Breast epithelium (tissue), 3 donors: ENCODE measurements around the gene MRPS23.

Experiments
- CTCF ChIP-seq, 3 donors: fragments of 450-650 bp; IDR thresholded peaks; one replicate each; pipeline ENCODE4 v1.5.1; 2016 to 2017; ENCODE audit warnings: antibody characterized with exemption in 3 of 3, mild to moderate bottlenecking in 3 of 3, moderate library complexity in 3 of 3
- POLR2A ChIP-seq: fragments of 450-650 bp; IDR thresholded peaks from one replicate; pipeline ENCODE4 v1.6.1; 2016; ENCODE audit warnings: antibody characterized with exemption, mild to moderate bottlenecking, moderate library complexity
- POLR2AphosphoS5 ChIP-seq, 3 donors: sonication (generic); formaldehyde crosslinking; IDR thresholded peaks; one replicate each; pipeline ENCODE4 v1.6.1; 2017; ENCODE audit warnings: antibody characterized with exemption in 3 of 3

- TF ChIP-seq CTCF (IDR thresholded peaks at IDR 0.05) (no peak), POLR2A (no peak), POLR2AphosphoS5 (IDR thresholded peaks at IDR 0.05) (no peak)
Measured at GRCh38 chr17:57880086-57880456, 30.2 kb upstream of the MRPS23 start.
